H9 (cell line): ENCODE data around the gene STXBP5L. TPM values are rescaled to one million over a fixed set of nuclear protein-coding genes. Genes with fewer than 3 reads are reported as not detected.

ENCODE experiments used
- DNase-seq: peaks from one replicate; pipeline ENCODE4 v3.0.0-alpha.2; 2017
- H2AFZ ChIP-seq: one replicate; pipeline ENCODE4 v1.6.1; 2013; ENCODE audit warnings: mild to moderate bottlenecking, low read length, control low read depth, moderate library complexity
- H2AK5ac ChIP-seq: 2 replicates; pipeline ENCODE4 v1.6.1; 2013; ENCODE audit warnings: low read length, control low read depth, mixed read lengths; ENCODE audit not compliant: insufficient read length
- H2BK120ac ChIP-seq: one replicate; pipeline ENCODE4 v1.6.1; 2013; ENCODE audit warnings: low read depth, mild to moderate bottlenecking, low read length, control low read depth, inconsistent platforms; ENCODE audit not compliant: poor library complexity, severe bottlenecking
- H2BK12ac ChIP-seq: 2 replicates; pipeline ENCODE4 v1.6.1; 2013; ENCODE audit warnings: low read length, control low read depth, mixed read lengths, low read depth; ENCODE audit not compliant: insufficient read length
- H2BK15ac ChIP-seq: 2 replicates; pipeline ENCODE4 v1.6.1; 2013; ENCODE audit warnings: low read depth, low read length, control low read depth
- H2BK20ac ChIP-seq: one replicate; pipeline ENCODE4 v1.6.1; 2013; ENCODE audit warnings: low read depth, mild to moderate bottlenecking, low read length, control low read depth, inconsistent platforms; ENCODE audit not compliant: poor library complexity, severe bottlenecking
- H2BK5ac ChIP-seq: 2 replicates; pipeline ENCODE4 v1.6.1; 2013; ENCODE audit warnings: low read length, control low read depth, mixed read lengths; ENCODE audit not compliant: insufficient read length
- H3K14ac ChIP-seq: 2 replicates; pipeline ENCODE4 v1.6.1; 2013; ENCODE audit warnings: low read length, control low read depth; ENCODE audit not compliant: insufficient read depth
- H3K18ac ChIP-seq: 2 replicates; pipeline ENCODE4 v1.6.1; 2013; ENCODE audit warnings: low read depth, mild to moderate bottlenecking, mixed read lengths, low read length, control low read depth; ENCODE audit not compliant: insufficient read length
- H3K23ac ChIP-seq: 2 replicates; pipeline ENCODE4 v1.6.1; 2013; ENCODE audit warnings: low read length, control low read depth, mixed read lengths, low read depth; ENCODE audit not compliant: insufficient read length
- H3K23me2 ChIP-seq: 2 replicates; pipeline ENCODE4 v1.6.1; 2013; ENCODE audit warnings: low read depth, mild to moderate bottlenecking, mixed read lengths, low read length, control low read depth; ENCODE audit not compliant: insufficient read length, poor library complexity, severe bottlenecking
- H3K27ac ChIP-seq: 2 replicates; pipeline ENCODE4 v1.5.1; 2013; ENCODE audit warnings: low read length, control low read depth, mixed read lengths, low read depth; ENCODE audit not compliant: insufficient read length
- H3K27me3 ChIP-seq: 2 replicates; pipeline ENCODE4 v1.6.1; 2013; ENCODE audit warnings: low read length, control low read depth, inconsistent platforms; ENCODE audit not compliant: insufficient read depth
- H3K4ac ChIP-seq: 2 replicates; pipeline ENCODE4 v1.6.1; 2013; ENCODE audit warnings: low read depth, mild to moderate bottlenecking, control low read depth, inconsistent platforms, low read length, moderate library complexity
- H3K4me1 ChIP-seq: 2 replicates; pipeline ENCODE4 v1.6.1; 2013; ENCODE audit warnings: low read length, control low read depth, inconsistent platforms; ENCODE audit not compliant: insufficient read depth
- H3K4me2 ChIP-seq: 2 replicates; pipeline ENCODE4 v1.6.1; 2013; ENCODE audit warnings: low read length, control low read depth, mixed read lengths; ENCODE audit not compliant: insufficient read length, insufficient read depth
- H3K56ac ChIP-seq: 2 replicates; pipeline ENCODE4 v1.6.1; 2013; ENCODE audit warnings: low read depth, mild to moderate bottlenecking, mixed read lengths, low read length, control low read depth; ENCODE audit not compliant: insufficient read length
- H3K79me1 ChIP-seq: 2 replicates; pipeline ENCODE4 v1.6.1; 2013; ENCODE audit warnings: low read depth, mild to moderate bottlenecking, moderate library complexity, low read length, control low read depth, inconsistent platforms; ENCODE audit not compliant: insufficient read depth, poor library complexity, severe bottlenecking
- H3K79me2 ChIP-seq: 2 replicates; pipeline ENCODE4 v1.6.1; 2013; ENCODE audit warnings: low read length, control low read depth, inconsistent platforms; ENCODE audit not compliant: insufficient read depth
- H3K9ac ChIP-seq: 2 replicates; pipeline ENCODE4 v1.6.1; 2013; ENCODE audit warnings: low read length, control low read depth, mixed read lengths; ENCODE audit not compliant: insufficient read length; ENCODE audit errors: extremely low read depth
- H3K9me3 ChIP-seq: one replicate; pipeline ENCODE4 v1.6.1; 2013; ENCODE audit warnings: low read depth, low read length, inconsistent platforms; ENCODE audit not compliant: control insufficient read depth
- H3T11ph ChIP-seq: one replicate; pipeline ENCODE4 v1.6.1; 2013; ENCODE audit warnings: mild to moderate bottlenecking, low read length, control low read depth, inconsistent platforms
- H4K20me1 ChIP-seq: one replicate; pipeline ENCODE4 v1.6.1; 2013; ENCODE audit not compliant: control insufficient read depth, insufficient read length, insufficient read depth
- H4K5ac ChIP-seq: 2 replicates; pipeline ENCODE4 v1.6.1; 2013; ENCODE audit warnings: low read depth, mild to moderate bottlenecking, mixed read lengths, low read length, control low read depth; ENCODE audit not compliant: insufficient read length
- H4K8ac ChIP-seq: replicated peaks from 2 replicates; pipeline ENCODE4 v1.6.1; 2013; ENCODE audit warnings: low read length, control low read depth, mixed read lengths, low read depth; ENCODE audit not compliant: insufficient read length
- H4K91ac ChIP-seq: 2 replicates; pipeline ENCODE4 v1.6.1; 2013; ENCODE audit warnings: low read depth, mild to moderate bottlenecking, moderate library complexity, mixed read lengths, low read length, control low read depth; ENCODE audit not compliant: insufficient read length
- H3K27ac Mint-ChIP-seq, 3 experiments: 2 replicates in 2 of 3; 3 replicates in 1 of 3; pipeline ENCODE4 v1.8.0; 2020 to 2021; ENCODE audit warnings: mixed read lengths in 3 of 3, mild to moderate bottlenecking in 1 of 3, moderate library complexity in 1 of 3
- H3K27me3 Mint-ChIP-seq: 2 replicates; pipeline ENCODE4 v1.8.0; 2021; ENCODE audit warnings: low read depth, mild to moderate bottlenecking, moderate library complexity, mixed read lengths
- H3K36me3 Mint-ChIP-seq, 3 experiments: 2 replicates in 2 of 3; 3 replicates in 1 of 3; pipeline ENCODE4 v1.8.0; 2020 to 2021; ENCODE audit warnings: low read depth in 3 of 3, mixed read lengths in 3 of 3; ENCODE audit not compliant: insufficient read depth in 1 of 3
- H3K4me1 Mint-ChIP-seq, 2 experiments: 2 replicates each; pipeline ENCODE4 v1.8.0; 2020; ENCODE audit warnings: mixed read lengths in 2 of 2
- H3K4me3 Mint-ChIP-seq, 2 experiments: 2 replicates in 1 of 2; 3 replicates in 1 of 2; pipeline ENCODE4 v1.8.0; 2020 to 2021; ENCODE audit warnings: mild to moderate bottlenecking in 2 of 2, mixed read lengths in 2 of 2, moderate library complexity in 1 of 2
- H3K9me3 Mint-ChIP-seq, 2 experiments: 2 replicates in 1 of 2; 3 replicates in 1 of 2; pipeline ENCODE4 v1.8.0; 2020; ENCODE audit warnings: mild to moderate bottlenecking in 2 of 2, mixed read lengths in 2 of 2, moderate library complexity in 1 of 2
- WGBS: extraction: QIAGEN DNeasy Blood & Tissue Kit; methylation state at CpG from one replicate; pipeline ENCODE4 v1.1.7; 2013; ENCODE audit warnings: missing lambda C conversion rate, low lambda C conversion rate, mixed read lengths; ENCODE audit not compliant: insufficient read length; ENCODE audit errors: extremely low coverage; 5-methylcytosine and 5-hydroxymethylcytosine counted together
- total RNA-seq: library from RNA; stranded (reverse); gene quantifications from 2 replicates; pipeline ENCODE4 v1.2.1, GENCODE V29; 2021
- TF ChIP-seq, protein P1 (sequence below): fragments of 200-600 bp; sonication (generic); conservative IDR thresholded peaks from 3 replicates; pipeline ENCODE4 v1.8.0; 2021; ENCODE audit warnings: antibody characterized with exemption, mild to moderate bottlenecking

STXBP5L gene
- total RNA-seq, 1 experiment from 2014 or later, result 4.7 TPM

DNA sequence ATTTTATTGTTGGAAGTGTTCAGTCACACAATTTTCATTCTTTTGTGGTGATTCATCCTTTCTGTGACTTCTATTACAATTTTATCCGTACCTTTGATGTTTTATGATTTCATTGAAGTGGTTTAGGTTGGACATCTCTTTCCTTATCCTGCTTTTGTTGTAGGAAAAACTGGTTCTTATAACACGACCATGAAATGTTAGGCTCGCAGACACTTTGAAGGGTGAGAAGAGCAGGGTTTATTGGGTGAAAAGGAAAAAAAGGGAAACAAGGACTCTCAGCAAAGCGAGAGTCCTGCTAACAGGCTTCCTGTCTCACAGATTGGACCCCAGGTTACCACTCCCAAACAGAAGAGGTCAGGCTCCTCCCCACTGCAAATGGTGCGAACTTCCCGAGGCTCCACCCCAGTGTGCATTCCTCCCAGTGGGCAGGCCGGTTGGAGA, 257.4 kb downstream of the STXBP5L start:
- no peak overlapping the region for H4K5ac ChIP-seq
- H3K9me3 ChIP-seq, result no peaks in the 10 kb centered on the region
- no peaks in the 10 kb centered on the region for H3K27me3 Mint-ChIP-seq
- no peak overlapping the region for H3K14ac ChIP-seq
- no peaks in the 10 kb centered on the region for H3K27me3 ChIP-seq
- H3K4ac ChIP-seq, result no peak overlapping the region
- H3K79me1 ChIP-seq, result no peaks in the 10 kb centered on the region
- no peak overlapping the region for H3K18ac ChIP-seq
- no peak overlapping the region for H2AK5ac ChIP-seq
- no peak overlapping the region for H2BK5ac ChIP-seq
- peaks cover 27 to 29% of the 10 kb centered on the region in 2 experiments; a peak in 4 of 5 replicates for H3K9me3 Mint-ChIP-seq
- H4K8ac ChIP-seq, result no peak overlapping the region
- peak; percentile 66 for DNase-seq
- no peak overlapping the region for H3K27ac Mint-ChIP-seq
- H3K4me1 ChIP-seq, result no peaks in the 10 kb centered on the region
- H3K23me2 ChIP-seq, result no peaks in the 10 kb centered on the region
- no CpG with 5 or more reads among the region's 7 CpGs for WGBS
- no peak overlapping the region for H3K4me3 Mint-ChIP-seq
- no peak overlapping the region for H3K9ac ChIP-seq
- H3K4me2 ChIP-seq, result no peak overlapping the region
- H2BK12ac ChIP-seq, result no peak overlapping the region
- H3K4me1 Mint-ChIP-seq, result peaks cover 0 to 4% of the 10 kb centered on the region in 2 experiments; a peak in 2 of 4 replicates
- no peaks in the 10 kb centered on the region for H3K79me2 ChIP-seq
- H3K56ac ChIP-seq, result no peak overlapping the region
- H3T11ph ChIP-seq, result no peak overlapping the region
- H3K23ac ChIP-seq, result no peak overlapping the region
- no peaks in the 10 kb centered on the region for H4K20me1 ChIP-seq
- no peak overlapping the region for H2BK20ac ChIP-seq
- no peak overlapping the region for H2BK15ac ChIP-seq
- no peak overlapping the region for H4K91ac ChIP-seq
- no peak overlapping the region for H3K27ac ChIP-seq
- TF ChIP-seq, protein P1, sequence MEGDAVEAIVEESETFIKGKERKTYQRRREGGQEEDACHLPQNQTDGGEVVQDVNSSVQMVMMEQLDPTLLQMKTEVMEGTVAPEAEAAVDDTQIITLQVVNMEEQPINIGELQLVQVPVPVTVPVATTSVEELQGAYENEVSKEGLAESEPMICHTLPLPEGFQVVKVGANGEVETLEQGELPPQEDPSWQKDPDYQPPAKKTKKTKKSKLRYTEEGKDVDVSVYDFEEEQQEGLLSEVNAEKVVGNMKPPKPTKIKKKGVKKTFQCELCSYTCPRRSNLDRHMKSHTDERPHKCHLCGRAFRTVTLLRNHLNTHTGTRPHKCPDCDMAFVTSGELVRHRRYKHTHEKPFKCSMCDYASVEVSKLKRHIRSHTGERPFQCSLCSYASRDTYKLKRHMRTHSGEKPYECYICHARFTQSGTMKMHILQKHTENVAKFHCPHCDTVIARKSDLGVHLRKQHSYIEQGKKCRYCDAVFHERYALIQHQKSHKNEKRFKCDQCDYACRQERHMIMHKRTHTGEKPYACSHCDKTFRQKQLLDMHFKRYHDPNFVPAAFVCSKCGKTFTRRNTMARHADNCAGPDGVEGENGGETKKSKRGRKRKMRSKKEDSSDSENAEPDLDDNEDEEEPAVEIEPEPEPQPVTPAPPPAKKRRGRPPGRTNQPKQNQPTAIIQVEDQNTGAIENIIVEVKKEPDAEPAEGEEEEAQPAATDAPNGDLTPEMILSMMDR, result no peak
- peaks cover 16 to 40% (median 17%) of the 10 kb centered on the region in 3 experiments for H3K36me3 Mint-ChIP-seq
- no peak overlapping the region for H2BK120ac ChIP-seq
- no peak overlapping the region for H2AFZ ChIP-seq
